H9 (cell line): ENCODE results near the gene LRFN2. TPM values are rescaled to one million over a fixed set of nuclear protein-coding genes. Genes with fewer than 3 reads are reported as not detected.

Experiments
- DNase-seq: peaks from one replicate; pipeline ENCODE4 v3.0.0-alpha.2; 2017
- H2AFZ ChIP-seq: one replicate; pipeline ENCODE4 v1.6.1; 2013; ENCODE audit warnings: mild to moderate bottlenecking, low read length, control low read depth, moderate library complexity
- H2AK5ac ChIP-seq: 2 replicates; pipeline ENCODE4 v1.6.1; 2013; ENCODE audit warnings: low read length, control low read depth, mixed read lengths; ENCODE audit not compliant: insufficient read length
- H2BK120ac ChIP-seq: one replicate; pipeline ENCODE4 v1.6.1; 2013; ENCODE audit warnings: low read depth, mild to moderate bottlenecking, low read length, control low read depth, inconsistent platforms; ENCODE audit not compliant: poor library complexity, severe bottlenecking
- H2BK12ac ChIP-seq: 2 replicates; pipeline ENCODE4 v1.6.1; 2013; ENCODE audit warnings: low read length, control low read depth, mixed read lengths, low read depth; ENCODE audit not compliant: insufficient read length
- H2BK15ac ChIP-seq: 2 replicates; pipeline ENCODE4 v1.6.1; 2013; ENCODE audit warnings: low read depth, low read length, control low read depth
- H2BK20ac ChIP-seq: one replicate; pipeline ENCODE4 v1.6.1; 2013; ENCODE audit warnings: low read depth, mild to moderate bottlenecking, low read length, control low read depth, inconsistent platforms; ENCODE audit not compliant: poor library complexity, severe bottlenecking
- H2BK5ac ChIP-seq: 2 replicates; pipeline ENCODE4 v1.6.1; 2013; ENCODE audit warnings: low read length, control low read depth, mixed read lengths; ENCODE audit not compliant: insufficient read length
- H3K14ac ChIP-seq: 2 replicates; pipeline ENCODE4 v1.6.1; 2013; ENCODE audit warnings: low read length, control low read depth; ENCODE audit not compliant: insufficient read depth
- H3K18ac ChIP-seq: 2 replicates; pipeline ENCODE4 v1.6.1; 2013; ENCODE audit warnings: low read depth, mild to moderate bottlenecking, mixed read lengths, low read length, control low read depth; ENCODE audit not compliant: insufficient read length
- H3K23ac ChIP-seq: 2 replicates; pipeline ENCODE4 v1.6.1; 2013; ENCODE audit warnings: low read length, control low read depth, mixed read lengths, low read depth; ENCODE audit not compliant: insufficient read length
- H3K23me2 ChIP-seq: 2 replicates; pipeline ENCODE4 v1.6.1; 2013; ENCODE audit warnings: low read depth, mild to moderate bottlenecking, mixed read lengths, low read length, control low read depth; ENCODE audit not compliant: insufficient read length, poor library complexity, severe bottlenecking
- H3K27ac ChIP-seq: 2 replicates; pipeline ENCODE4 v1.5.1; 2013; ENCODE audit warnings: low read length, control low read depth, mixed read lengths, low read depth; ENCODE audit not compliant: insufficient read length
- H3K27me3 ChIP-seq: 2 replicates; pipeline ENCODE4 v1.6.1; 2013; ENCODE audit warnings: low read length, control low read depth, inconsistent platforms; ENCODE audit not compliant: insufficient read depth
- H3K4ac ChIP-seq: 2 replicates; pipeline ENCODE4 v1.6.1; 2013; ENCODE audit warnings: low read depth, mild to moderate bottlenecking, control low read depth, inconsistent platforms, low read length, moderate library complexity
- H3K4me1 ChIP-seq: 2 replicates; pipeline ENCODE4 v1.6.1; 2013; ENCODE audit warnings: low read length, control low read depth, inconsistent platforms; ENCODE audit not compliant: insufficient read depth
- H3K4me2 ChIP-seq: 2 replicates; pipeline ENCODE4 v1.6.1; 2013; ENCODE audit warnings: low read length, control low read depth, mixed read lengths; ENCODE audit not compliant: insufficient read length, insufficient read depth
- H3K56ac ChIP-seq: 2 replicates; pipeline ENCODE4 v1.6.1; 2013; ENCODE audit warnings: low read depth, mild to moderate bottlenecking, mixed read lengths, low read length, control low read depth; ENCODE audit not compliant: insufficient read length
- H3K79me1 ChIP-seq: 2 replicates; pipeline ENCODE4 v1.6.1; 2013; ENCODE audit warnings: low read depth, mild to moderate bottlenecking, moderate library complexity, low read length, control low read depth, inconsistent platforms; ENCODE audit not compliant: insufficient read depth, poor library complexity, severe bottlenecking
- H3K79me2 ChIP-seq: 2 replicates; pipeline ENCODE4 v1.6.1; 2013; ENCODE audit warnings: low read length, control low read depth, inconsistent platforms; ENCODE audit not compliant: insufficient read depth
- H3K9ac ChIP-seq: 2 replicates; pipeline ENCODE4 v1.6.1; 2013; ENCODE audit warnings: low read length, control low read depth, mixed read lengths; ENCODE audit not compliant: insufficient read length; ENCODE audit errors: extremely low read depth
- H3K9me3 ChIP-seq: one replicate; pipeline ENCODE4 v1.6.1; 2013; ENCODE audit warnings: low read depth, low read length, inconsistent platforms; ENCODE audit not compliant: control insufficient read depth
- H3T11ph ChIP-seq: one replicate; pipeline ENCODE4 v1.6.1; 2013; ENCODE audit warnings: mild to moderate bottlenecking, low read length, control low read depth, inconsistent platforms
- H4K20me1 ChIP-seq: one replicate; pipeline ENCODE4 v1.6.1; 2013; ENCODE audit not compliant: control insufficient read depth, insufficient read length, insufficient read depth
- H4K5ac ChIP-seq: 2 replicates; pipeline ENCODE4 v1.6.1; 2013; ENCODE audit warnings: low read depth, mild to moderate bottlenecking, mixed read lengths, low read length, control low read depth; ENCODE audit not compliant: insufficient read length
- H4K8ac ChIP-seq: replicated peaks from 2 replicates; pipeline ENCODE4 v1.6.1; 2013; ENCODE audit warnings: low read length, control low read depth, mixed read lengths, low read depth; ENCODE audit not compliant: insufficient read length
- H4K91ac ChIP-seq: 2 replicates; pipeline ENCODE4 v1.6.1; 2013; ENCODE audit warnings: low read depth, mild to moderate bottlenecking, moderate library complexity, mixed read lengths, low read length, control low read depth; ENCODE audit not compliant: insufficient read length
- H3K27ac Mint-ChIP-seq, 3 experiments: 2 replicates in 2 of 3; 3 replicates in 1 of 3; pipeline ENCODE4 v1.8.0; 2020 to 2021; ENCODE audit warnings: mixed read lengths in 3 of 3, mild to moderate bottlenecking in 1 of 3, moderate library complexity in 1 of 3
- H3K27me3 Mint-ChIP-seq: 2 replicates; pipeline ENCODE4 v1.8.0; 2021; ENCODE audit warnings: low read depth, mild to moderate bottlenecking, moderate library complexity, mixed read lengths
- H3K36me3 Mint-ChIP-seq, 3 experiments: 2 replicates in 2 of 3; 3 replicates in 1 of 3; pipeline ENCODE4 v1.8.0; 2020 to 2021; ENCODE audit warnings: low read depth in 3 of 3, mixed read lengths in 3 of 3; ENCODE audit not compliant: insufficient read depth in 1 of 3
- H3K4me1 Mint-ChIP-seq, 2 experiments: 2 replicates each; pipeline ENCODE4 v1.8.0; 2020; ENCODE audit warnings: mixed read lengths in 2 of 2
- H3K4me3 Mint-ChIP-seq, 2 experiments: 2 replicates in 1 of 2; 3 replicates in 1 of 2; pipeline ENCODE4 v1.8.0; 2020 to 2021; ENCODE audit warnings: mild to moderate bottlenecking in 2 of 2, mixed read lengths in 2 of 2, moderate library complexity in 1 of 2
- H3K9me3 Mint-ChIP-seq, 2 experiments: 2 replicates in 1 of 2; 3 replicates in 1 of 2; pipeline ENCODE4 v1.8.0; 2020; ENCODE audit warnings: mild to moderate bottlenecking in 2 of 2, mixed read lengths in 2 of 2, moderate library complexity in 1 of 2
- CTCF ChIP-seq: fragments of 200-600 bp; sonication (generic); conservative IDR thresholded peaks from 3 replicates; pipeline ENCODE4 v1.8.0; 2021; ENCODE audit warnings: antibody characterized with exemption, mild to moderate bottlenecking
- WGBS: extraction: QIAGEN DNeasy Blood & Tissue Kit; methylation state at CpG from one replicate; pipeline ENCODE4 v1.1.7; 2013; ENCODE audit warnings: missing lambda C conversion rate, low lambda C conversion rate, mixed read lengths; ENCODE audit not compliant: insufficient read length; ENCODE audit errors: extremely low coverage; 5-methylcytosine and 5-hydroxymethylcytosine counted together
- total RNA-seq: library from RNA; stranded (reverse); gene quantifications from 2 replicates; pipeline ENCODE4 v1.2.1, GENCODE V29; 2021

The LRFN2 gene
- total RNA-seq, 1 experiment from 2014 or later, result 0.11 TPM

- no peak overlapping the region for H2BK120ac ChIP-seq
- H4K20me1 ChIP-seq, result no peaks in the 10 kb centered on the region
- no peak overlapping the region for H3K27ac ChIP-seq
- no peaks in the 10 kb centered on the region for H3K27me3 ChIP-seq
- peaks cover 24% of the 10 kb centered on the region for H3K4me1 ChIP-seq
- H3K9ac ChIP-seq, result no peak overlapping the region
- H3K79me2 ChIP-seq, result no peaks in the 10 kb centered on the region
- H4K8ac ChIP-seq, result no peak overlapping the region
- H3K9me3 ChIP-seq, result no peaks in the 10 kb centered on the region
- no peak overlapping the region for H3T11ph ChIP-seq
- H2BK12ac ChIP-seq, result no peak overlapping the region
- H3K4me2 ChIP-seq, result no peak overlapping the region
- no peak overlapping the region for H3K14ac ChIP-seq
- TF ChIP-seq CTCF, result no peak
- Mint-ChIP-seq H3K9me3 (no peaks in the 10 kb centered on the region), H3K27ac (peak overlapping the region in 1 of 3 experiments; percentile 91; a peak in 2 of 7 replicates), H3K27me3 (no peaks in the 10 kb centered on the region; the same call in none of the 2 replicates), H3K4me1 (peaks cover 43 to 48% of the 10 kb centered on the region in 2 experiments), H3K4me3 (no peak overlapping the region), H3K36me3 (no peaks in the 10 kb centered on the region)
- H3K23me2 ChIP-seq, result no peaks in the 10 kb centered on the region
- no peak overlapping the region for H3K23ac ChIP-seq
- H3K79me1 ChIP-seq, result no peaks in the 10 kb centered on the region
- no peak overlapping the region for H3K18ac ChIP-seq
- H2BK5ac ChIP-seq, result no peak overlapping the region
- H3K56ac ChIP-seq, result no peak overlapping the region
- H3K4ac ChIP-seq, result no peak overlapping the region
- H4K5ac ChIP-seq, result no peak overlapping the region
- H2BK15ac ChIP-seq, result no peak overlapping the region
- H4K91ac ChIP-seq, result no peak overlapping the region
- no peak overlapping the region for H2BK20ac ChIP-seq
- no peak overlapping the region for H2AK5ac ChIP-seq
- no peak overlapping the region for H2AFZ ChIP-seq
- DNase-seq, result no peak
- no CpG with 5 or more reads among the region's 9 CpGs for WGBS
These were observed 170.1 kb downstream of the LRFN2 start for GRCh38 chr6:40417031-40417430.
